Keratinocyte (primary cell): ENCODE data around the gene SREBF1. TPM values are rescaled to one million over a fixed set of nuclear protein-coding genes. Genes with fewer than 3 reads are reported as not detected.
"Not testable (repeated sequence)": the region's sequence is repeated elsewhere in the genome, so short reads cannot be mapped to it uniquely, and the experiment has no call there.

ENCODE experiments used
- DNase-seq: peaks from one replicate; pipeline ENCODE4 v3.0.0-alpha.2; 2011; ENCODE audit warnings: low read depth, missing footprints, low spot score
- FAIRE-seq: peaks from 2 replicates; lab custom pipeline; 2011; peaks lifted over from hg19 to GRCh38; lab: Jason Lieb, UNC
- H2AFZ ChIP-seq: 2 replicates; pipeline ENCODE4 v1.6.0; 2012; ENCODE audit warnings: low read length, control low read depth, inconsistent platforms; ENCODE audit not compliant: control insufficient read depth
- H3K27ac ChIP-seq: 2 replicates; pipeline ENCODE4 v1.5.1; 2011; ENCODE audit warnings: low read length; ENCODE audit not compliant: control insufficient read depth, insufficient read depth
- H3K27me3 ChIP-seq: 3 replicates; pipeline ENCODE4 v1.6.0; 2011; ENCODE audit warnings: low read length; ENCODE audit not compliant: control insufficient read depth, insufficient read depth; ENCODE audit errors: extremely low read depth
- H3K36me3 ChIP-seq, 2 experiments: 2 replicates in 1 of 2; 3 replicates in 1 of 2; pipeline ENCODE4 v1.5.1; 2011; ENCODE audit warnings: low read length in 2 of 2, mild to moderate bottlenecking in 1 of 2; ENCODE audit not compliant: control insufficient read depth in 2 of 2, insufficient read depth in 2 of 2; ENCODE audit errors: extremely low read depth in 1 of 2
- H3K4me1 ChIP-seq: 3 replicates; pipeline ENCODE4 v1.5.1; 2011; ENCODE audit warnings: low read length; ENCODE audit not compliant: control insufficient read depth, insufficient read depth; ENCODE audit errors: extremely low read depth
- H3K4me2 ChIP-seq: 3 replicates; pipeline ENCODE4 v1.6.0; 2011; ENCODE audit warnings: low read depth, low read length; ENCODE audit not compliant: control insufficient read depth, insufficient read depth; ENCODE audit errors: extremely low read depth
- H3K4me3 ChIP-seq, 3 experiments: fragments of 200-600 bp in 1 of 3; sonication (generic) in 1 of 3; 2 replicates in 2 of 3; 3 replicates in 1 of 3; pipeline ENCODE4 v1.5.1; 2011 to 2016; ENCODE audit warnings: low read length in 3 of 3, mild to moderate bottlenecking in 3 of 3, control low read depth in 2 of 3, inconsistent platforms in 1 of 3, low read depth in 1 of 3, mixed read lengths in 1 of 3, mixed run types in 1 of 3, moderate library complexity in 1 of 3; ENCODE audit not compliant: control insufficient read depth in 2 of 3, insufficient read depth in 2 of 3; ENCODE audit errors: extremely low read depth in 1 of 3
- H3K79me2 ChIP-seq: 2 replicates; pipeline ENCODE4 v1.6.0; 2012; ENCODE audit warnings: low read length; ENCODE audit not compliant: control insufficient read depth, insufficient read depth
- H3K9ac ChIP-seq: 3 replicates; pipeline ENCODE4 v1.6.0; 2011; ENCODE audit warnings: low read length; ENCODE audit not compliant: control insufficient read depth, insufficient read depth; ENCODE audit errors: extremely low read depth
- H3K9me1 ChIP-seq: 3 replicates; pipeline ENCODE4 v1.6.0; 2011; ENCODE audit warnings: low read length; ENCODE audit not compliant: control insufficient read depth, insufficient read depth; ENCODE audit errors: extremely low read depth
- H3K9me3 ChIP-seq: 2 replicates; pipeline ENCODE4 v1.5.1; 2012; ENCODE audit warnings: low read depth, low read length; ENCODE audit not compliant: control insufficient read depth
- H4K20me1 ChIP-seq: 3 replicates; pipeline ENCODE4 v1.6.0; 2011; ENCODE audit warnings: low read length; ENCODE audit not compliant: control insufficient read depth, insufficient read depth; ENCODE audit errors: extremely low read depth
- EZH2 ChIP-seq: IDR thresholded peaks from one replicate; pipeline ENCODE4 v1.6.1; 2012; ENCODE audit warnings: inconsistent platforms, mild to moderate bottlenecking, low read length, moderate library complexity
- dilution Hi-C: fragments of 300-500 bp; cut with MboI; formaldehyde crosslinking; loops from one replicate; pipeline ENCODE4 v1.7.0; 2020; ENCODE audit warnings: low sequenced_read_pairs; ENCODE audit not compliant: extremely low pct_ligation_motif_present
- polyA plus RNA-seq, 5 experiments: library from polyadenylated mRNA; depleted of rRNA in 3 of 5; stranded (reverse) in 3 of 5; stranded (forward) in 1 of 5; unstranded in 1 of 5; fragments of >200 nt; gene quantifications; 1 replicate in 1 of 5; 2 replicates in 3 of 5; 3 replicates in 1 of 5; pipeline versions ENCODE4 v1.2.1 to v1.2.3, GENCODE V29; 2011 to 2012; ENCODE audit warnings: missing spikeins in 2 of 5, low read depth in 1 of 5, low replicate concordance in 1 of 5
- TF ChIP-seq, protein P1 (sequence below), 3 experiments: IDR thresholded peaks in 1 of 3; conservative IDR thresholded peaks in 1 of 3; optimal IDR thresholded peaks in 1 of 3; 2 replicates in 2 of 3; 3 replicates in 1 of 3; pipeline versions ENCODE3 to v1.5.1; 2011; ENCODE audit warnings: low read length in 3 of 3, mild to moderate bottlenecking in 3 of 3, moderate library complexity in 2 of 3, control low read depth in 1 of 3, inconsistent platforms in 1 of 3; ENCODE audit not compliant: insufficient read depth in 2 of 3; ENCODE audit errors: extremely low read depth in 1 of 3

The SREBF1 gene
- polyA plus RNA-seq, 1 donor (not counting 4 experiments of a cell fraction or from before 2014, with no cell fraction given): 51.7 TPM

DNA sequence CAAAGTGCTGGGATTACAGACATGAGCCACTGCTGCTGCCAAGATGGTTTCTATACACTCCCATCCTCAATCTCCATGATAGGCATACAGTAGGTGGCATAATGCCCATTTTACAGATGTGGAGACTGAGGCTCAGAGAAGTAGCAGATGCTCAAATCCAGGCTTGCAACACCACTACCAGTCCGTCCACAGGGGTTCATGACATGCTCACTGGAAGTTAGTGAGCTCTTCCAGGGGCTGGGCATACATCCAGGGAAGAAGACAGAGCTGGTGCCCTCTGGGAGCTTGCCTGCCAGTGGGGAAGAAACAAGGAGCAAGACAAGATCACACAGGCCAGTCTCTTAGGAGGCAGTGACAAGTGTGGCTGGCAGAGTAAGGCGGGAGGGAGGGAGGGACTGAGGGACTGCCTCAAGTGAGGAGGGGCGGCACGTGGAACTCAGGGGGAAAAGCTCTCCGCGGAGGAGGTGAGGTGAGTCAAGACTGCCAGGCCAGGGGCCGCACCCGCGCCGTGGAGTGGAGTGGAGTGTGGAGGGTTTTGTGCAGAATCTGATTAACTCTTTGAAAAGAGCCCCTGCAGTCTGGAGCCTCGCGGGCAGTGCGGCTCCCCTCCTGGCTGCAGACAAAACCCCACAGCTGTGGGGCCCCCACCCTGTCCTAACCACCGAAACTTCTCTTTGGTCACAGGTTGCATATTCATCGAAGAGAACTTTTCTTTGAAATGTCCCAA is 27.9 kb downstream of the SREBF1 start:
- TF ChIP-seq EZH2: no peak
- TF ChIP-seq, protein P1, sequence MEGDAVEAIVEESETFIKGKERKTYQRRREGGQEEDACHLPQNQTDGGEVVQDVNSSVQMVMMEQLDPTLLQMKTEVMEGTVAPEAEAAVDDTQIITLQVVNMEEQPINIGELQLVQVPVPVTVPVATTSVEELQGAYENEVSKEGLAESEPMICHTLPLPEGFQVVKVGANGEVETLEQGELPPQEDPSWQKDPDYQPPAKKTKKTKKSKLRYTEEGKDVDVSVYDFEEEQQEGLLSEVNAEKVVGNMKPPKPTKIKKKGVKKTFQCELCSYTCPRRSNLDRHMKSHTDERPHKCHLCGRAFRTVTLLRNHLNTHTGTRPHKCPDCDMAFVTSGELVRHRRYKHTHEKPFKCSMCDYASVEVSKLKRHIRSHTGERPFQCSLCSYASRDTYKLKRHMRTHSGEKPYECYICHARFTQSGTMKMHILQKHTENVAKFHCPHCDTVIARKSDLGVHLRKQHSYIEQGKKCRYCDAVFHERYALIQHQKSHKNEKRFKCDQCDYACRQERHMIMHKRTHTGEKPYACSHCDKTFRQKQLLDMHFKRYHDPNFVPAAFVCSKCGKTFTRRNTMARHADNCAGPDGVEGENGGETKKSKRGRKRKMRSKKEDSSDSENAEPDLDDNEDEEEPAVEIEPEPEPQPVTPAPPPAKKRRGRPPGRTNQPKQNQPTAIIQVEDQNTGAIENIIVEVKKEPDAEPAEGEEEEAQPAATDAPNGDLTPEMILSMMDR (optimal IDR thresholded peaks at IDR 0.05 in 1 of 3, IDR thresholded peaks at IDR 0.05 in 1 of 3, conservative IDR thresholded peaks at IDR 0.05 in 1 of 3; ENCODE audit: extremely low read depth in 1 of 3, insufficient read depth in 2 of 3, low read length in 3 of 3): no peak
- no peaks in the 10 kb centered on the region for H3K27me3 ChIP-seq
- dilution Hi-C loops: no loop called here
- no peaks in the 10 kb centered on the region for H3K79me2 ChIP-seq
- no peak overlapping the region for H3K9ac ChIP-seq
- peaks cover 19 to 32% of the 10 kb centered on the region in 2 experiments for H3K36me3 ChIP-seq
- no peak overlapping the region for H3K4me3 ChIP-seq
- peaks cover 18% of the 10 kb centered on the region for H4K20me1 ChIP-seq
- DNase-seq (no peak), FAIRE-seq (peak; percentile 79)
- no peak overlapping the region for H3K4me2 ChIP-seq
- H3K4me1 ChIP-seq: peaks cover 14% of the 10 kb centered on the region
- H3K9me1 ChIP-seq: peaks cover 2% of the 10 kb centered on the region
- H3K27ac ChIP-seq: no peak overlapping the region
- H3K9me3 ChIP-seq: no peaks in the 10 kb centered on the region
- no peak overlapping the region for H2AFZ ChIP-seq

- peaks cover 15% of the 10 kb centered on the region for H4K20me1 ChIP-seq
- H3K27ac ChIP-seq: not testable (repeated sequence)
Observed at GRCh38 chr17:17808200-17808599, 28.6 kb downstream of the SREBF1 start.

More at GRCh38 chr17:17808200-17808599, 28.6 kb downstream of the SREBF1 start:
- H3K79me2 ChIP-seq, H3K27me3 ChIP-seq, H3K4me2 ChIP-seq, H3K9ac ChIP-seq, H3K9me3 ChIP-seq, FAIRE-seq, dilution Hi-C loops, DNase-seq, H3K4me3 ChIP-seq, H2AFZ ChIP-seq, H3K9me1 ChIP-seq: not testable (repeated sequence)
- peaks cover 14% of the 10 kb centered on the region for H3K4me1 ChIP-seq
- peaks cover 20 to 35% of the 10 kb centered on the region in 2 experiments for H3K36me3 ChIP-seq
